Measurements from ENCODE around the gene CARD11.

Gene CARD11

DNA sequence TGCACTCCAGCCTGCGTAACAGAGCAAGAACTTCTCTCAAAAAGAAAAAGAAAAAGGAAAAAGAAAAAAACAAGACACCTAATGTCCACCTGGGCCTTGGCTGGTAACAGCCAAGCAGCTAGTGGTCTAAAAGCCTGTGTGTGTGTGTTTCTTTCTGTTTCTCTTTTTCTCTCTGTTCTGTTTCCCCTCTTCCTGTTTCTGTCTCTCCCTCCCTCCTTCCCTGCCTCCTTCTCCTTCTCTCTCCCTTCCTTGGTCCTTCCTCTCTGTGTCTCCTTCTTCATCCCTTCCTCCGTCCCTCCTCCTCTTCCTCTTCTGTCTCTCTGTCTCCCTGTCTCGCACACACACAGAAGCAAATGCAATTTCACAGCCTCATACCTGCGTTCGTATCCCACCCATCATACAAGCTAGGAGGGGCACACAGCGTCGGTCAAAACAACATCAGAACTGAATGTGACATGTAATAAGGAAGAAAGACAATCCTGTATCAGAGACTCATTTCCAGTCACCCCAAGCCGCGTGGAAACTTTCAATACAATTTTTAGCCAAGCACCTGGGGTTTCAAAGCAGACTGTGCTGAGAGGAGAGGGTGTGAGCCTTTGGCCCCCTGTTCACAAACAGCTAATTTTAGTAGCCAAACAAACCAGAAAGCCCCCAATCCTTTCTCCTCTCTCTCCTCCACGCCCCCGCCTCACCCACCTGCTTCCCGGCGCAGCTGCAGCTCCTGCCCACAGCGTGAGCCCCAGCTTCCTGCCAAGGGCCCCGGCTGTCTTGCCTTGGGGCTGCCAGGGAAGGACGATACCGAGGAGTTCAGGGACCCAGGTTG, 149.3 kb downstream of the CARD11 start:
- DNase-seq: no peak

DNA sequence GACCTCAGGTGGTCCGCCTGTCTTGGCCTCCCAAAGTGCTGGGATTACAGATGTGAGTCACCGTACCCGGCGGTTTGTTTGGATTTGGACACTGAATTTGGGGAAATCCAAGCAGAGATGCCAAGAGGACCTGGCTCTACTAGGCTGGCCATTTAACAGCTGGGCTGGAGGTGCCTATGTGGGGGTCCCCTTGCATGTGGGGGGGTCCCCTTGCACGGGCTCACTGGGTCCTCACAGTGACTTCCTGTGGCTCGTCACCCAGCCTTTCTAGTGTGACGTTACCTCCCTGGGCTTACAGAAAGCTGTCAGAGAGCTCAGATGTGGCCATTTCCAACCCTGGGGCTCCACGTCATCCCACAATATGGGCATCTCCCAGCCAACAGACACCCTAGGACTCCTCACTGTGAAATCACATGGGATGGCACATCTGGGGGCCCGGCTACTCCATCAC, 150.2 kb downstream of the CARD11 start:
- DNase-seq: no peak

DNA sequence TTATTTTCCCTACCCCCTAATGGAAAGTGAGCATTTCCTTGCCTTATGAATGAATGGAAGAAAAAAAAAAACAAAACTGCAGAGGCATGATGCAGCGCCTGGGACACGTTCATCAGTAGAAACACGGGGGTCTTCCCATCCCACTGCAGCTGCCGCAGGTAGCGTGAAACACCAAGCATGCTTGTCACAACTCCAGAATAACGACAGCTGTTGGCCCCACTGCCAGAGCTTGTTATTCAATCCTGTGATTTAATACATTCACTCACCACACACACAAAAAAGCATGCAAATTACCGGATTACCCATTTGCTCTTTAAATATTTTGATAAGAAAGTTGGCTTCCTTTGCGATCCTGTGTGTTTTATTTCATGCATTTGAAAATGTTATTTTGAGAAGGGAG, 151.1 kb downstream of the CARD11 start:
- peak; percentile 82 for DNase-seq

DNA sequence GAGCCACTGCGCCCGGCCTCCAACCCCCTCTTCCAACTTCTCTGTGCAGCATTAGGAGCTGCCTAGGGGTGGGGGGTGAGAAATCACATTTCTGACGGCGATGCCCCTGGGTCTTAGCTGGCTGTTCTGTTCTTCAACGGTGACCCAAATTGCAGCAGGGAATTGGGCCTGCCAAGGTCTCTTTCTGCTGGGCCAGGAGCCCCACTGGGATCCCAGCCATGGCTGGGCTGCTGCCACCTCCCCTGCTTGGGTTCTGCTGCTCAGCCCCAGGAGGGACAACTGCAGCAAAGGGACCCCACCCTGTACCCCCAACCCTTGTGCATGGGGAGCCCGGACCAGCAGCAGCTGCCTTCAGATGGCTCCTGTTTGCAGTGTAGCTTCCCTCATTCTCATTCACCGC, 155.9 kb downstream of the CARD11 start:
- no peak for DNase-seq

DNA sequence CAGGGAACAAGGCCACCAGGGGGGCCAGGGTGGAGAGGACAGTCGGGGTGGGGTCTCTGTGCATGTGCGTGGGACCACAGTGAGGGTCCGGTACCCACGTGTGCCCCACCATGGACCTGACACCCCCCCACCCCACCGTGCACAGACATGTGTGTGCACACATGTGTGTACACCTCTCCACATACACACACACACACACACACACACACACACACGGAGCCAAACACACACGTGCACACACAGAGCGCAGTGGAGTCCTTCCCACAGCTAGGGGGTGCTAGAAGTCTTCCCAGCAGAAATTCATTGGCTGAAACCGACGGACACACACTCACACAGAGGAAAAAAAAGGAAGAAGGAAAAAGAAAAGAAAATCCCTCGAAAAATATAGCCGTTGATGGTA, 156.8 kb downstream of the CARD11 start:
- peak; percentile 75 for DNase-seq

DNA sequence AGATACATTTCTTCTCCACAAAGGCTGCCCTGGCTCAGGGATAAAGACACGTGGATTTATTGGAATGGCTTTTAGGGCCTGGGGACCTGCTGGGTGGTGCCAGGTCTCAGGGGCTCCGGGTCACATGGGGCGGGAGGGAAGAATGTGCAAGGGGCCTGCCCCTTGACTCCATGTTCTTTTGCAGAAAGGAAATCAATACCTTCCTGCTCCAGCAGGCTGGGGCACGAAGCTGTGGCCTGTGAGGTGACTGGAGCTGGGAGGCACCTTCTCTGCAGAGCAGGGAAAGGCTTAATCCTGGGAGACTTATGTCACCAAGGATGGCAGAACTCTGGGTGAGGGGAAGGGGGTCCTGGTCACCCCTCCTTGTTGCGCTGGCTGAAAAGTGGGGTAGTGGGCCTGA, 157.3 kb downstream of the CARD11 start:
- DNase-seq: no peak

DNA sequence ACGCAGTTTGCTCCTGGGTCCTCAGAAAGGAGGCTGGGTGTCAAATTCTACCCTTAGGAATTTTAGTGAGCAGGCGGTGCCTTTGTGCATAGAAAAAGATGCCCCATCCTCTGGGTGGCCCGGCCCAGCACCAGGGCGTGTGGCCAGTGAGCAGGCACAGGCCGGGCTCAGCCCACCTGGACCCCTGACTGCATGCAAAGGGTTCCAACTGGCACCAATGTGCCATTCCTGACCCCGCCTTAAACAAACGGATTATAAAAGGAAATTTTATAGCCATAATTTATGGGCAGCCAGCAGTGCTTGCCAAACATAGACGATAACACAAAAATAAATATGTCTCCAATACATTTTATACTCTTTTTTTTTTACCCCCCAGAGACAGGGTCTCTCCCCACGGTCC, 159.5 kb downstream of the CARD11 start:
- no peak for DNase-seq

DNA sequence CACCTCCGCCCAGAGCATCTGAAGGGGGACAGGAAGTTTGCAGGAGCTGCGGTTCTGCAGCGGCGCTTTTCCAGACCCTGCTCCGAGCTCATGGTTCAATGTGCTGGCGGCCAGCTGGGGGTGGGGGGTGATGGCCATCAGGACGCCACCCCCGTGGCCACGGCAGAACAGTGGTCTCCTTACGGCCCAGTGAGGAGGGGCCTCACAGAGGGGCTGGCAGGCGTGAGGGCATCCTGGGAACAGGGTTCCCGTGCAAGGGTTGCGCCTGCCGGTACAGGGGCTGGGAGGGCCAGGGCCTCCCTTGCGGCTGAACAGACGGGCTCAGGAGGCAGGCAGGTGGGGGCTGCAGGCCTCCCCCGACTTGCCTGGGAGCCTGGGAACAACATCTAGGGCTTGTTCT, 160.6 kb downstream of the CARD11 start:
- DNase-seq: no peak

DNA sequence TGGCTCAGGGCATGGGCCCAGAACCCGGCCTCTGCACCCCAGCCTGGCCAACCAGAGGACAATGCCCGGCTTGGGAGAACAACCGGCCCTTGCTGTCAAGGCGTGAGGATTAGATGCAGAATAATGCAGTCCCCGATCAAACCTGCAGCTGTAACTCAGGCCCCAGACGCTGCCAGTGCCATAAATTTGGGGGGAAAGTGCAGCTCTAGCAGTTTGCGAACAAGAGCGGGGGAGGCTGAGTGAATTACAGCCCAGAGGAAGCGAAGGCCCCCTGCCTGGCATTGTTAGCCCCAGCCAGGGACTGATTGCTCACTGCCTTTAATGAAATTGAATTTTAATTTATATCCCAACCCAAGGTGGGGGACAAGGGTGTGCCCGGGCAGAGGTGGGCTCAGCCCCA, 161.6 kb downstream of the CARD11 start:
- no peak for DNase-seq

DNA sequence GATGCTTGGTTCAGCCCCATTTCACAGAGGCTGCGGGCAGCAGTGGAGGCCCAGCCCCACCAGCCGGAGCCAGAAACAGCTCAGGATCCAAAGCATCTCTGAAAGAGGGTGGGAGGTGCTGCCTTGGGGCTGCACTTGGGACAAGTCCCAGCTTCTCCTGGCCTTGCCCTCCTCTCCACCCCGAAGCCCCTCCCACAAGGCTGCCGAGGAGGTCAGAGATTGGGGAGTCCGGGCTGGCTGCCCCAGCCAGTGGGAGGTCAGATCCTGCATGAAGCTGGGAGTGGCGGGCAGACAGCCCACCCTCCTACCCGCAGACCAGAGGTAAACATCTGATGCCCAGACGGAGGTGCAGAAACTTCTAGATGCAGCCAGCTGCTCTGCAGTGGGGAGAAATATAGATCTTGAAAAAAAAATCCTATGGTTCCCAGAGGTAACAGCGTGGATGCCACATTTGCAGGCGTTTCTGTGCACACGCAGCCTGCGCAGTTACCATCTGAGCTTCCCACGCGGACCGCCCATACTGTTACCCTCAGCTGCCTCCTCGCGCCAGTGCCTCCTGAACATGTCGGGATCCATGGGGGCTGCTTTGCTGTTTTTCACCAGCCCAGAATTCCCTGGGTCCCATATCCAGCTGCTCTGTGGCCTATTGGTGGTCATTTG, 162.7 kb downstream of the CARD11 start:
- no peak for DNase-seq

DNA sequence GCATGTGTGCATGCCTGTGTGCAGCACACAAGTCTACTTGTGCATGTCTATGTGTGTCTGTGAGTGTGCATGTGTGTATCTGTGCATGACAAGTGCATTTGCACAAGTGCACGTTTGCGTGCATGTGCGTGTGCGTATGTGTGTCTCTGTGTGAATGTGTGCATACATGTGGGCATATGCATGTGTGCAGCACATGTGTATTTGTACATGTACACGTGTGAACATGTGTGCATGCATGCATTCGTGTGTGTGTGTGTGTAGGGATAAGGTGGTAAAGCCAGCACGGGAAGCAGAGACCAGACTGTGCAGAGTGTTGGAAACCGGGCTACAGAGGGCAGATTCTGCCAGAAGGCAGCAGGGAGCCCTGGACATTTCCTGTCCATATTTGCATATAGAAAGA, 163.6 kb downstream of the CARD11 start:
- no peak for DNase-seq

DNA sequence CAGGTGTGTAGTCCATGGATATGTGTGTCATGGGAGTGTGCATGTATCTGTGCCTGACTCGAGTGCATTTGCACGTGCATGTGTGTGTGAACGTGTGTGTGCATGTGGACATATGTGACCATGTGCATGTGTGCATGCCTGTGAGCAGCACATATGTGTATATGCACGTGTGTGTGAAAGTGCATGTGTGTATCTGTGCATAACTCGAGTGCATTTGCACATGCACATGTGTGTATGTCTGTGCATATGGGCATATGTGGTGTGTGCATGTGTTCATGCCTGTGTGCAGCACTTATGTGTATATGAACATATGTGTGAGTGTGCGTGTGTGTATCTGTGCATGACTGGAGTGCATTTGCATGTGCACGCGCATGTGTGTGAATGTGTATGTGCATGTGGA, 164.3 kb downstream of the CARD11 start:
- DNase-seq: no peak

DNA sequence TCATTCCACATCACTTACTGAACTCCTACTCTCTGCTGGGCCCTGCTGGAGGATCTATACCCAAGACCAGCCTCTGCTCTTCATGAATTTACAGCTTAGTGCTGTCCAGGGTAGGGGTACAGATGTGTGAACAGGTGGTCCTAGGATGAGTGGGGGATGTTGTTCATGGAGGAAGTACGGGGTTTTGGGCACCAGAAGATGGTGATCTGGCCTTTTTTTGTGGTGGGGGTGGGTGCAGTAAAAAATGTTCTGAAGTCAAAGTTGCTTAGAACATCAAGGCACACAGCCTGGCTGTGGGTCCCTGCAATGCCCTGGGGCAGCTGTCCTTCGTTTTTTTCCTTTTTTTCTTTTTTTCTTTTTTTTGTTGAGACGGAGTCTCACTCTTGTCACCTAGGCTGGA, 165.4 kb downstream of the CARD11 start:
- DNase-seq: no peak

DNA sequence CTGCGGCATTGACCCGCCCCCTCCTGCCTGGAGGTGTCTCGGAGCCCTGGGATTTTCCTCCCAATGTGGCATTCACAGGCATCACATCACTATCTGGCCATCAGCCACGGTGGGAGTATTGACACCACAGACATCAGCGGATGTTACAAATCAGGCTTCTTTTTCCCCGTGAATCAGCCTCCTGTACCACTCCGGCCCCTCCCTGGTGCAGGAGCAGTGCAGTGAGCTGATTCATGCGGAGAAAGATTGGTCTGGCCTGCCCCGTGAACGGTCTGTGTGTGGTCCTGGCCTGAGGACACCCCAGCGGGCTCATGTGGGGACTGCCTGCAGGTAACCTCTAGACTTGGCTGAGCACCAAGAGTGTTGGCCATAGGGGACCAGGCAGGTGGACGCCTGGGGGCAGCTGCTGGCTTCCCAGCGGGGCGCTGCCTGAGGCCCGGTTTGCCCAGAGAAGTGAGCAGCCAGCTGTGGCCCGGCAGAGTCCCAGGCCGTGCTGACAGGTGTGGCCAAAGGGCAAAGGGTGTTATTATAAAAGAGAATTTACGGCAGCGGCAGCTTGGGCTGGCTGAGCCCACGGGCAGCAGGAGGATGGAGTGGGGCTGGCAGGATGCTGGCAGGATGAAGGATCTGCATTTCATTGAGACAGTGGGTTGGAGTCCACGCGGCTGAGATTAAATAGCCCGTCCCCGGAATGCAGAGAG, 167.5 kb downstream of the CARD11 start:
- DNase-seq: no peak

DNA sequence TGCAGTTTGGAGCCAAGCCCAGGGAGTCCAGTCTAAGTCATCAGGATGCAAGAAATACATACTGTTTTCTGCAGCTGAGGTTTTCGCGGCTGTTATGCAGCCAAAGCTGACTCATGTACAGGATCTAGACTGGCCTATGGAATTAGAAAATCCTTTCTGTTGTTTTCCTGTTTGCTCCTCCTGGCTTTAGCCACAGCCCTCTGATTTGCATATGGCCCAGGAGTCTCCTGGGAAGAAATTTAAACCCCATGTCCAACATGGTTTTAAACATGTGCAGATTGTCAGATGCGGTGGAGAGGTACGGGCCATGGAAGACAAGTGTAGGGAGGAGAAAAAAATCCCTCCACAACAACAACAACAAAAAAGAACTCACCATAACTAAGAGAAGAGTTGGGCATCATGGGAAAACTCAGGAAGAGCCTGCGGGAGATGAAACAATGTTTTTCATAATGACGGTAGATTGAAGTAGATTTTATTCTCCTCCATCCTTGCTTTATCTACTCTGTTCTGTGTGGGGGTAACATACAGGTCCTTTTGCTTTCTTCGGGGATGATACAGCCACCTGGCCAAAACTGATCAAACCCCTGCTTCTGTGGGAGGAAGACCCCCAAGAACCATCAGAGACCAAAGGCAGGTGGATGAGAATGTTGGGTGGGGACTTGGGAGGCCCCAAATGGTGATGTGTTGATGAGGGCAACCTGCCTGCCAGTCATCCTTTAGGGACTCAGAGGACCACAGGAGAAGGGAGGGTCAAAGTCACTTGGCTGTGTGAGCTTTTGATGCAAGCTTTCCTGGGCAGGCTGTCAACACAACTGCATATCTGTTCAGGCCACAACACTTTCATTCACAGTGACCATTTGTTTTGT, 169.7 kb downstream of the CARD11 start:
- DNase-seq: peak; percentile 35

DNA sequence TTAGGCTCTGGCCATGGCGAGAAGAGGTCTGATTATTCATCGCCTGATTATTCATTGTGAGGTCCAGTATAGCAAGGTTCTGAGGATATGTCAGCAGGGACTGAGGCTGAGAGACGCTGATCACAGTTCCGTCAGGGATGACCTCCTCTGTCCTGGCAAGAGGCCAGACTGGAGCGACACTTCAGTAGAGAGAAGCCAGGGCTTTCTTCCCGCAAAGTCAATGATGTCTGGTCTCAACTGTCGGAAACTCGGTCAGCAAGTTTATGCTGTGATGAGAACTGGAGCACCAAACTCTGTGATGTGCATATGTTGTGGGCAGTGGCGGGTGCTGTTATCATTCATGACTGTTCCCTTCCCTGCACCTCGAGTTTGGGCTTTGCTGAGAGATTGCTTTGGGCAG, 170.5 kb downstream of the CARD11 start:
- DNase-seq: no peak

DNA sequence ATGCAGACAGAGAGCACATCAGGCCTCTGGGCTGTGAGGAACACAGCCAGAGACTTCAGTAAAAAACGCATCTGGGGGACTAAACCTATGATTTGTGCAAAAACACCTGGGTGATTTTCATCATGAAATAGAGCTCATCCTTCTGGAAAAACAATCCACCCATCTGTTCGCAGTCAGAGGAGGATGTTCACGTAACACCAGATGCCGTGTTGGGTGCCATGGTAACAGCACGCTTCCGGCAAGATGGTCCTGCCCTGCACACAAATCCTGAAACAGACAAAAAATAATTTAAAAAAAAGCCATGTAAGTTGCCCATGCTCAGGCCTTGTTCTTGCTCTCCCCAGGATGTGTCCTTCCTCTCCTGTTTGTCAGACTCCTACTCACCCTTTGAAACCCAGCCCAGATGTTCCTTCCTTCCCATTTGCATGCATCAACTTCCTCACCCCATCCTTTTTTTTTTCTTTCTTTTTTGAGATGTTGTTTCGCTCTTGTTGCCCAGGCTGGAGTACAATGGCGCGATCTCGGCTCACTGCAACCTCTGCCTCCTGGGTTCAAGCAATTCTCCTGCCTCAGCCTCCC, 171.3 kb downstream of the CARD11 start:
- DNase-seq: peak; percentile 93

DNA sequence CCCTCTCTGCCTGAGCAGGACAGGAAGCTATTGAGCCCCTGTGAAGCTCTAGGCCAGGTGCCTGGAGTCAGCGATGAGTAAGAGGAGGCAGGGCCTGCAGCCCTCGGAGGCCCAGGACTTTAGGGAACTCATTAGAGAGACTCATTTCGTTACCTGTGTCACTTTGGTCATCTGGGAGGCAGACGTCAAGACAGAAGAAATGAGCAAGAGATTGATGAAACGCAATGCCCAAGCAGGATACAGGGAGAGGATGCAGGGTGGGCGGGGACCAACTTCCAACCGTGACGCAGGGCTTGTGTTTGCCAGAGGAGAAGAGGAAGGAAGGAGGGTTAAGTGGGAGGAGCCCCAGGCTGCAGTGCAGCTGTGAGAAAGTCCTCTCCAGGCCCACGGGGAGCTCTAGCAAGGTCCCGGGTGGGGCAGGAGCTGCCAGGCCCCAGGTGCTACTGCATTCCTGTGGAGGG, 173.2 kb downstream of the CARD11 start:
- no peak for DNase-seq

DNA sequence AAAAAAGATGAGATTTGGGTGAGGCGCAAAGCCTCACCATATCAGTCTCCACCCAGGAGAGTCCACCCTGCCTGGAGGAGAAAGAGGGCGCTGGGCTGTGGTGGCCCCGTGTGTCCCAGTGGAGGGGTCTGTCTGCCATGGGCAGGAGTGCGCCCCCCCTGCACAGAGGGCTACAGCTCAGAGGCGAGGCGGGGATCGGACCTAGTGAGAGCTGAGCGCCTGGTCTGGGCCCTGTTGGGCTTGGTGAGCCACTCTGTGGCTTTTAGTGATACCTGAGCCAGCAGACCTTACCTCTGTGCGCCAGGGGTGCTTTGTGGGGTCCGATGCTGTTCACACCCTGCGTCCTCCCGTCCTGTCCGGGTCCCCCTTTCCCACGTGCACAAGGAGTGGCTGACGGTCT, 173.7 kb downstream of the CARD11 start:
- no peak for DNase-seq

DNA sequence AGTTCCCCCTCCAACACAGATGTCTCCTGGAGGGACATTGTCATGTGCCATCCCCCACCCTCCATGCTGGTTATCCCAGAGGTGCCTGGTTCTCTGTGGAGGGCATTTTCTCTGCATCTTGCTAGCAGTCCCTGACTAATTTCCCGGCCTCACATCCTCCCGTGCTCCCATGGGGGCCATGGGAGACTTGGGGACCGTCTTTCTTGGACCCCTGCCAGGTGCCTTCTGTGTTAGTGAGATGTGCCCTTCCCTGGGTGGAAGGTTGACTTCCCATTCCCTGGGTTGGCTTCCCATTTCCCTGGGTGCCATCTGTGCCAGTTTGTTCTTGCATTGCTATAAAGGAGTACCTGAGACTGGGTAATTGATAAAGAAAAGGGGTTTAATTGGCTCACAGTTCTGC, 177.1 kb downstream of the CARD11 start:
- DNase-seq: no peak

DNA sequence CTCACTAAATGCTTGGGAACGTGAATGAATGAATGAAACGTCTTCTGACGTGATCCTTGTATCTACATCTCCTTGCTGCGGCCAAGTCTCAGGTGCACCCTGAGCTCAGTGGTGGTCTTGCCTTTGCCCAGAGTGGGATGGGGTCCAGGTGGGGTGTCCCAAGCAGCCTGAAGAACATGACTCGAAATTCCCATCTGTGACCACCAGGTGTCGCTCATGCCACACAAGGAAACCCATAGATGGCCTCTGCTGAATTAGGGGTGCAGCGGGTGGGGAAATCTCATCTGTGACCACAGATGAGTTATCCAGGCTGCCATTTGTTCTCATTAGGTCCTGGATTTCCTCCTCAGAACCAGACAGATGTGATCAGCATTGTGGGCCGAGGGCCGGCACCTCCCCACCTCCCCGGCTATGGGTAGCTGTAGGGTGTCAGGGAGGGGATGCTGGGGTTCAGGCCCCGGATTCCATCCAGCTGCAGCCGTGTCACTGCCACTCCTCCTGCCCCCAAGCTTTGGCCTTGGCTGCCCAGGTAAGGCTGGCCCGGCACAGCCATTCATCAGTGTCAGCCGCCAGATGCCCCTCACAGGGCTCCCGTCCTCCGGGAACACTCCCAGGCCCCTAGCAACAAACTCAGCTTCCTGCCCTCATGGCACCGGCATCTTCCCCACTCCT, 178.5 kb downstream of the CARD11 start:
- peak; percentile 61 for DNase-seq

Measured in NCI-H1694 (cell line).